ENCODE measurements around the gene NOM1.

DNA sequence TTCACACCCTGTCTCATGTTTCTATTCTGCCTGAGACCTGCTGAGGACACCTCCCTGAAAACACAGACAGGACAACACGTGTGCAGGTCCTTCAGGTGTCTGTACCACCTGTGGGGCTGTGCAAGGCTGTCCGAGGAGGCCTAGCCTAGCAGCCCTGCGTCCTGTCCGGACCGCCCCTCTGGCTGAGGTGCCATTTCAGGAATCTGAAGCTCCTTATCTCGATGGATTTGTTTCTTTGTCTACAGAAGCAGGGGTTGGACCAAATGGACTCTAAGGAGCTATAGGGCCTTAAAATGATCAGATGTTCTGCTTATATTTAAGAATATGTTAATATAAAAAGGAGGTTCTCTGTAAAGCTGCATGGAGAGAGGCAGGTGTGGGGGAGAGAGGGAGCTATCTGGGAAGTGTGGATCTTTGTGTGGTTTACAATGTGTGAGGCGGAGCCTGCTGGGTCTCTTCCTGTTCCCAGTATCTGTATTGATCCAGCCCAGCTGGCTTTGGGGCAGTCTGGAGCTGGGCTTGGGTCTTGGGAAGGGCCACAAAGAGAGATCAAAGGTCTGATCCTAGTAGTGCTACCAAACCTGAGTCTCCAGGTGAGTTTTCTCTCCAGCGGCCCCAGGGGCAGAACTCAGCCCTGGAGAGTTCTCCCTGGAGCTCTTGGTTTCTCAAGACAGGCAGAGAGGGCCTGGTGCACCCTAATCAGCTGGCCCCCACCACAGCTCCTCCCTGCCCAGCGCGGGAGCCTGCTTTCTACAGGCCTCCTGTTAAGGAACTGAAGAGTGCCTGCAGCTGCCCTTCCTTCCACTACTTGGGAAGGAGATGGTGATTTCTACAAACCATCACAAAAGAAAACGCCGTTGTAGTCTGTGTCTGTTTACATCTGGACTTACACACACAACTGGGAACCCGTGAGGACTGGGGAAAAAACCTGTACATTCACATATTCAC, 64.4 kb downstream of the NOM1 start:
- TF ChIP-seq, protein P1, sequence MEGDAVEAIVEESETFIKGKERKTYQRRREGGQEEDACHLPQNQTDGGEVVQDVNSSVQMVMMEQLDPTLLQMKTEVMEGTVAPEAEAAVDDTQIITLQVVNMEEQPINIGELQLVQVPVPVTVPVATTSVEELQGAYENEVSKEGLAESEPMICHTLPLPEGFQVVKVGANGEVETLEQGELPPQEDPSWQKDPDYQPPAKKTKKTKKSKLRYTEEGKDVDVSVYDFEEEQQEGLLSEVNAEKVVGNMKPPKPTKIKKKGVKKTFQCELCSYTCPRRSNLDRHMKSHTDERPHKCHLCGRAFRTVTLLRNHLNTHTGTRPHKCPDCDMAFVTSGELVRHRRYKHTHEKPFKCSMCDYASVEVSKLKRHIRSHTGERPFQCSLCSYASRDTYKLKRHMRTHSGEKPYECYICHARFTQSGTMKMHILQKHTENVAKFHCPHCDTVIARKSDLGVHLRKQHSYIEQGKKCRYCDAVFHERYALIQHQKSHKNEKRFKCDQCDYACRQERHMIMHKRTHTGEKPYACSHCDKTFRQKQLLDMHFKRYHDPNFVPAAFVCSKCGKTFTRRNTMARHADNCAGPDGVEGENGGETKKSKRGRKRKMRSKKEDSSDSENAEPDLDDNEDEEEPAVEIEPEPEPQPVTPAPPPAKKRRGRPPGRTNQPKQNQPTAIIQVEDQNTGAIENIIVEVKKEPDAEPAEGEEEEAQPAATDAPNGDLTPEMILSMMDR (IDR thresholded peaks at IDR 0.05), result no peak
- TF ChIP-seq POLR2A (IDR thresholded peaks at IDR 0.05), result no peak
